HG03060 (cell line): Measurements from ENCODE around the gene AZGP1.
"Not testable (repeated sequence)": the region's sequence is repeated elsewhere in the genome, so short reads cannot be mapped to it uniquely, and the experiment has no call there.

ENCODE experiments used
- ATAC-seq: cut with Tn5 transposase; IDR thresholded peaks from one replicate; pipeline ENCODE4 v1.9.1; 2021; ENCODE audit warnings: low read depth, moderate number of reproducible peaks; ENCODE audit not compliant: unreplicated experiment

The AZGP1 gene

DNA sequence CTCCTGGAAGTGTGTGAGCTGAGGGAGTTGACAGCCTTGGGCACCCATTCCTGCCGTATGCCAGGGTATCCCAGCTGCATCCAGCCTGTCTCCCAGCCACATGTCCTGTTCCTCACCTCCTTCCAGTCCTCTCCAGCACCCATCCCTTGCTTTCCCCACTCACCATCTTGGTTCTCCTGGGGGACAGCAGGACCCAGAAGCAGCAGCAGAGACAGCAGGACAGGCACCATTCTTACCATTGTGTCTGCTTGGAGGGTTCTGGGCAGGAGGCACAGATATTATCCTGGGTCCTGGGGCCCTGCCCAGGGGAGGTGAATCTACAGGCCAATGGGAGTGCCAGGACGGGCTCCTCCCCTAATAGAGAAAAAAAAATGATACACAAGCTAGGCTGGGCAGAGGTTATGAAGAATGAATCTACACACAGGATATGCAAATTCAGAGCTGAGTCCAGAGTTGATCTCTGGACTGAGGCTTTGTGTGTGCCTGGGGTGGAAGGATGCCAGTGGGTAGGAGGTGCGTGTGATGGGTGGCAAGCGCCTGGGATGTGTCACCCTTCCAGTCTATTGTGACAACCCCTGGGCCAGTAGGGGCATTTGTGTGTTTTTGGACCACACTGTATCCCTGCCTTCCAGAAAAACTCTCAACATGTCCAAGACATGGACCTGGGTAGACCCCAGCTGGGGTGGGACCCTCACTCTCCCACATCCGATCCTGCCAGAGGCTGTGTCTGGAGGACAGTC lies at the start of gene AZGP1:
TSS of gene AZGP1 (minus strand) at position 250 of the 740 bp plus-strand sequence. CDS start at position 239, 11 bp downstream.
- no peak for ATAC-seq

GRCh38 chr7:100024020-100024619 lies 48.3 kb upstream of the AZGP1 start:
- no peak for ATAC-seq

DNA sequence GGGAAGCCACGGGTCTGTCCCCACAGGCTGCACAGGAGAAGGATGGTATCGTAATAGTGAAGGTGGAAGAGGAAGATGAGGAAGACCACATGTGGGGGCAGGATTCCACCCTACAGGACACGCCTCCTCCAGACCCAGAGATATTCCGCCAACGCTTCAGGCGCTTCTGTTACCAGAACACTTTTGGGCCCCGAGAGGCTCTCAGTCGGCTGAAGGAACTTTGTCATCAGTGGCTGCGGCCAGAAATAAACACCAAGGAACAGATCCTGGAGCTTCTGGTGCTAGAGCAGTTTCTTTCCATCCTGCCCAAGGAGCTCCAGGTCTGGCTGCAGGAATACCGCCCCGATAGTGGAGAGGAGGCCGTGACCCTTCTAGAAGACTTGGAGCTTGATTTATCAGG lies 47.7 kb upstream of the AZGP1 start:
- ATAC-seq, result no peak

- ATAC-seq, result no peak
These were observed 46.8 kb upstream of the AZGP1 start for GRCh38 chr7:100022621-100023020.

- ATAC-seq, result no peak
These were observed 45.5 kb upstream of the AZGP1 start for GRCh38 chr7:100021297-100021696.

DNA sequence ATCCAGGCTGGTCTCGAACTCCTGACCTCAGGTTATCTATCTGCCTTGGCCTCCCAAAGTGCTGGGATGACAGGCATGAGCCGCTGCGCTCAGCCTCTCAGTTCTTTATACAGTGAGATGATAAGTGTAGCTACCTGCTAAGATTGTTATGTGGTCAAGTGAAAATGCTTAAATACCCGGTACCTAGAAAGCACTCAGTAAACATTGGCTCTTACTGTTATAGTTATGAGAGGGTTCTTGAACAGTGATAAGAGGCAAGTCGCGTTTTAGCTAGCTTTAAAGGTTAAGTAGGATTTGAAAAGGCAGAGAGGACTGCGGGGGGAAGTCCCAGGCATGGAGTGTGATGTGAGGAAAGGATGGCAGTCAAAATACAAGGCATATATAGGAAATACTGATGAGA lies 44.1 kb upstream of the AZGP1 start:
- no peak for ATAC-seq

GRCh38 chr7:100017875-100018274 lies 42.0 kb upstream of the AZGP1 start:
- ATAC-seq, result no peak

DNA sequence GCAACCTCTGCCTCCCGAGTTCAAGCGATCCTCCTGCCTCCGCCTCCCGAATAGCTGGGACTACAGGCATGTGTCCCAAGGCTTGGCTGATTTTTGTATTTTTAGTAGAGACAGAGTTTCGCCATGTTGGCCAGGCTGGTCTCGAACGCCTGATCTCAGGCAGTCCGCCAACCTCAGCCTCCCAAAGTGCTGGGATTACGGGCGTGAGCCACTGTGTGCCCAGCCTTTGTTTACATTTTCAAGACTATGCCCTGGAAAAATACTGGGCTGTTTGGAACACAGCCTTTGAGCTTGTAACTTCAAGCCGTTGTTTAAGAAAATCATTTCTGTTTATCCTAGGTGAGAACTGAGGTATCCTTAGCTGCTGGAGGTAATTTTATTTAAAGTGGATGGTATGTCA lies 41.5 kb upstream of the AZGP1 start:
- ATAC-seq, result no peak

DNA sequence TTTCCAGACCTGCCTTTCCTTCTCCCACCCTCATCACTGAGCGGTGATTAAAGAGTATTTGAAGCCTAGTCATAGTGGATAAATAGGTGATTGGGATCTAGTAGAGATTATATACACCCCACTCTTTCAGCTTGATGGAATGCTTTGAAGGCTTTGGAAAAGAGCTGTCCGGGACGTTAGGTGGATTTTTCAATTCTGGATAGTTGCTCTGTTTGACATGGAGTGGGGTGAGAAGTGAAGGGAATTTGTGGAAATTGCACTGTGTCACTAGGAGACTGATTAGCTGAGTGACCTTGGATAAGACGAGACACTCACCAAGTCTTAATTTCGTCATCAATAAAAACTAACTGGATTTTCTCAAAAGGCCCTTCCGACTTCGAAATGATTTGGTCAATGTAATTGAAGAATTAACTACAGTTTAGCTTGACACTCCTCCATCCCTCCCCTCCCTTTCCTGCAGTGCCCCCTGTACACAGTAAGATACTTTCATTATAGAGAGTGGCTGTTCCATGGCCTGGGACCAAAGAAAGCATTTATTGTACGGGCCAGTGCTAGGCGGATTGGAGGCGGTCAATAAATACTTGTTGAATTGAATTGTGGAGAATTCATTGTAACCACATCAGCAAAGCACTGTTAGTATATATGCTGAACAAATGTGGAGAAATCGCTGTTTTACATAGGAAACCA lies 40.5 kb upstream of the AZGP1 start:
- ATAC-seq, result no peak

- ATAC-seq, result no peak
These were observed 39.7 kb upstream of the AZGP1 start, which contains the start of gene ZKSCAN1 for GRCh38 chr7:100015232-100016214. Gene ZKSCAN1, plus strand, starts transcription at chr7:100015596. Its CDS starts 7,911 bp downstream, at chr7:100023507.

GRCh38 chr7:100013328-100013676 lies 37.5 kb upstream of the AZGP1 start:
- ATAC-seq, result no peak

GRCh38 chr7:100012385-100013327 lies 36.8 kb upstream of the AZGP1 start:
- not testable (repeated sequence) for ATAC-seq

GRCh38 chr7:100011516-100011915 lies 35.7 kb upstream of the AZGP1 start:
- no peak for ATAC-seq

DNA sequence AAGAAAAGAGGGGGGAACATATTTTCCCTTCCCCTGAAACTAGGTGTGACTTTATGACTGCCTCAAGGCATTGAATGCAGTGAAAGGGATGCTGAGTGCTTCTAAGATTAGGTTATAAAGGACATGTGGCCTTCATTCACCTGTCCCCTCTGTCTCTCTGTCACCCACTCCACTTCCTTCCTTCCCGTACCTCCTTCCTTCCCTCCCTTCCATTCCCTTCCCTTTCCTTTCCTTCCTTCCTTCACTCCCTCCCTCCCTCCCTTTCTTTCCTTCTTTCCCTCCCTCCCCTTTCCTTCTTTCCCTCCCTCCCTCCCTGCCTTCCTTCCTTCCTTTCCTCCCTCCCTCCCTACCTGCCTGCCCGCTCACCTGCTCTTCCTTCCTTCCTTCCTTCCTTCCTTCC lies 35.1 kb upstream of the AZGP1 start:
- no peak for ATAC-seq

- ATAC-seq, result not testable (repeated sequence)
These were observed 34.1 kb upstream of the AZGP1 start for GRCh38 chr7:100009952-100010351.

DNA sequence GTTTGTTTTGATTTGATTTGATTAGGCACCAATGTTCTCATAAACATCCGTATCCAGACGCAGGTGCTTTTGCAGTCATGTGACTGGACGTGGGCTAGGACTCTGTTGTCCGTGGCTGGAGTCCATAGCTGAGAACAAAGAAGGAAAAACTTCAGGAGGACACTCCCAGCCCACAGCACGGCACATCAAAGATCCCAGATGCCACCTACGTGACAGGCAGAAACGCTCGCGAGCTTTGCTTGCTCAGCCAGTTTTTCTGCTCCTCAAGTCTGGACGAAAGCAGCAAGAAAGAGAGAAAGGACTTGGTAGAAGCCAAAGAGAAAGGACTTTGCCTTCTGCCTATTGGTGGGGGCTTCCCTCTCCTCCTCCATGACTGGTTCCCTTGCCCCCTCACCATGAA lies 32.7 kb upstream of the AZGP1 start:
- no peak for ATAC-seq

- no peak for ATAC-seq
These were observed 32.1 kb upstream of the AZGP1 start for GRCh38 chr7:100007887-100008286.

DNA sequence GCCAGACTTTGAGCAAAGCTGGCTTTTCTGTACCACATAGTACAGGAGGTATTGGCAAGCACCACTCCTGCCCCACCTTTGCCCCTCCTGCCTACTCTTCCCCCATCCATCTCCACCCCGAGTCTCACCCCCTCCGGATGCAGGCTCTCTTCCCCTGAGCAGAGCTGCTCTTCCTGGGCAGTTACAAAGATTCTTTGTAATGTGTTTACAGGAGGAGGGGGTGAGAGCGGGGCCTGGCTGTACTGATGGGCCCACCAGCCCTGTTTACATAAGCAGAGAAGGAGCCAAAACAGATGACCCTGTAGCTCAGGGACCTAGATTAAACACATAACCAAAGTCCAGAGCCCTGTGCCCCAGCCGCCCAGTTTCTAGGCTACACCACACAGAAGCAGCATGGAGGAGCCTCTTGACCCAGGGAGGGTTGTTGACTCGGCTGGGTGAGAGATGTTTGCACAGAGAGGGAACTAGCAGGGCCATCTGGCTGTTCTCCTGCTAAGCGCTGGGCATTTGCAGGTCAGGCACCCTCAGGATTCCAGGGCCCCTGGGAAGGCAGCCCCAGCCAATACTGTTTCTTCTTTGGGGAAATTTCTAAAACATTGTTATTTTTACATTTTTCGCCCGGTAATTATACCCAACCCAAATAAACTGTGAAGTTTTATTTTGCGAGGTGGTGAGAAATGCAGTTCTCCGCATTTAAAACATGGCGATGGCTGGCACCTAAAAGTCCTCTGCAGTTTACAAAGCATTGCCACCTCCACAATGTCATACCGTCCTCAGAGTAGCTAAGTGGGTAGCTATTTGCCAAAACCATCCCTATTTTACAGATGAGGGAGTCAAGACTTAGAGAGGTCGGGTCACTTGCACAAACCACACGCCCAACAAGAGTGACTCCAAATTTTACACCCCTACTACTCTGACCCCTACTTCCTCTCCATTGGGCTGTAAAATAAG lies 28.2 kb upstream of the AZGP1 start:
- ATAC-seq, result no peak
